OCI-LY3 (cell line): Measurements from ENCODE around the gene LAT.

ENCODE experiments used
- H2AFZ ChIP-seq: fragments of 200-600, 300-600 bp; shearing (Covaris generic); 2 replicates; pipeline ENCODE4 v1.6.0; 2014; ENCODE audit warnings: antibody characterized with exemption, low read depth, low read length
- H3K27ac ChIP-seq: fragments of 200-600, 300-600 bp; sonication (generic); 2 replicates; pipeline ENCODE4 v1.5.1; 2014; ENCODE audit warnings: mild to moderate bottlenecking, low read length, moderate library complexity, mixed read lengths
- H3K27me3 ChIP-seq: fragments of 200-600, 300-600 bp; sonication (generic); 2 replicates; pipeline ENCODE4 v1.6.1; 2014; ENCODE audit warnings: low read depth, low read length, mixed read lengths
- H3K36me3 ChIP-seq: fragments of 200-600, 300-600 bp; sonication (generic); replicated peaks from 2 replicates; pipeline ENCODE3; 2014; ENCODE audit warnings: low read depth, low read length, mixed read lengths
- H3K4me1 ChIP-seq: fragments of 300-600, 200-600 bp; sonication (generic); 2 replicates; pipeline ENCODE4 v1.6.1; 2014; ENCODE audit warnings: low read length, mixed read lengths
- H3K4me2 ChIP-seq: fragments of 200-600, 300-600 bp; sonication (generic); 2 replicates; pipeline ENCODE4 v1.6.1; 2014; ENCODE audit warnings: low read length, mixed read lengths
- H3K4me3 ChIP-seq: fragments of 300-600, 200-600 bp; sonication (generic); 2 replicates; pipeline ENCODE4 v1.5.1; 2014; ENCODE audit warnings: antibody characterized with exemption, mild to moderate bottlenecking, low read length, moderate library complexity
- H3K79me2 ChIP-seq: fragments of 300-600, 200-600 bp; shearing (Covaris generic); 2 replicates; pipeline ENCODE4 v1.6.1; 2014; ENCODE audit warnings: mild to moderate bottlenecking, low read length, mixed read lengths
- H3K9ac ChIP-seq: fragments of 300-600, 200-600 bp; shearing (Covaris generic); 2 replicates; pipeline ENCODE4 v1.6.0; 2014; ENCODE audit warnings: mild to moderate bottlenecking, low read length, moderate library complexity
- H3K9me3 ChIP-seq: fragments of 200-600, 300-600 bp; shearing (Covaris generic); 2 replicates; pipeline ENCODE4 v1.6.1; 2014; ENCODE audit warnings: low read length, mixed read lengths; ENCODE audit not compliant: insufficient read depth
- H4K20me1 ChIP-seq: fragments of 200-600, 300-600 bp; sonication (generic); 2 replicates; pipeline ENCODE4 v1.6.1; 2016; ENCODE audit warnings: low read length, mixed read lengths; ENCODE audit not compliant: insufficient read depth
- CTCF ChIP-seq: fragments of 200-600, 300-600 bp; sonication (generic); IDR thresholded peaks from 2 replicates; pipeline ENCODE4 v1.5.1; 2014; ENCODE audit warnings: antibody characterized with exemption, low read length, low read depth
- EZH2phosphoT487 ChIP-seq: fragments of 200-600 bp; shearing (Covaris generic); IDR thresholded peaks from 2 replicates; pipeline ENCODE4 v1.6.1; 2018; ENCODE audit warnings: antibody characterized with exemption, mixed run types, low read depth

LAT gene

DNA sequence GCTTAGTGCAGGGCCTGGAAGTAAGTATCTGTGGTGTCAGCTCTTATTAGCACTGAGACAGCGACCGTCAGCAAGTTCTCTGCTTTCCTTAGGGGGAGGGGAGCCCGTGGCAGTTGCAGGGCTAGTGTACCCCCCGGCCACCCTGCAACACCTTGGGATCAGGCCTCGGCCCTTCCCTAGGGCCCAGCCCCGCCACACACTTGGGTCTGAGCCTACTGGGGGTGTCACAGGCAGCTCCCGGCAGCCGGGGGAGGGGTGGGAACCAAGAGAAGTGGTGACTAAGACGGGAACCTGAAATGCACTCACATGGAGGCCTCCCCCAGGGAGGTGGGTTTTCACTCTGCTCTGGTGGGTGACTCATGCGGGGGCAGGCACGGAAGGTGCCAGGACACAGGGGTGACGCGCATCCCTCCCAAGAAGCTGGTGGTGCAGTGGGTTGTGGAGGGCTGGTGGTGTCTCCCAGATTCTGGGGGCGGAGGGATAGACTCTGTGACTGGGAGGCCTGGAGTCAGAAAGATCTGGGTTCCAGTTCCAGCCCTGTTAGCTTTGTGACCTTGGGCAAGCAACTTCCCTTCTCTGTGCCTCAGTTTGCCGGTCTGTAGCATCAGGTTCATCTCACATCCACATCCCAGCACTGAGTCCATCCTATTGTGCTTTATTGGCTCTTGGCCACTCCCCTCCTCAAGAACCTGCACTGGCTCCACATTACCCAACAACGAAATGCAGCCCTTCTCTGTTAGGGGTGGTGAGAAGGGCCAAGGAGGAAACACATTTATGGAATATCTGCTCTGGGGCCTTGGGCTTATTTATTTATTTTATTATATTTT lies 44.5 kb downstream of the LAT start:
- Histone ChIP-seq H3K27ac (no peak overlapping the region), H3K9ac (no peak overlapping the region), H3K4me3 (peak overlapping the region; percentile 28), H3K79me2 (no peaks in the 10 kb centered on the region), H3K4me2 (peak overlapping the region; percentile 58), H3K36me3 (no peaks in the 10 kb centered on the region), H3K27me3 (no peaks in the 10 kb centered on the region), H2AFZ (peak overlapping the region; percentile 86; the same call in 1 of the 2 replicates), H3K9me3 (no peaks in the 10 kb centered on the region), H3K4me1 (peaks cover 10% of the 10 kb centered on the region), H4K20me1 (no peaks in the 10 kb centered on the region)
- TF ChIP-seq EZH2phosphoT487: no peak
- TF ChIP-seq CTCF: no peak

DNA sequence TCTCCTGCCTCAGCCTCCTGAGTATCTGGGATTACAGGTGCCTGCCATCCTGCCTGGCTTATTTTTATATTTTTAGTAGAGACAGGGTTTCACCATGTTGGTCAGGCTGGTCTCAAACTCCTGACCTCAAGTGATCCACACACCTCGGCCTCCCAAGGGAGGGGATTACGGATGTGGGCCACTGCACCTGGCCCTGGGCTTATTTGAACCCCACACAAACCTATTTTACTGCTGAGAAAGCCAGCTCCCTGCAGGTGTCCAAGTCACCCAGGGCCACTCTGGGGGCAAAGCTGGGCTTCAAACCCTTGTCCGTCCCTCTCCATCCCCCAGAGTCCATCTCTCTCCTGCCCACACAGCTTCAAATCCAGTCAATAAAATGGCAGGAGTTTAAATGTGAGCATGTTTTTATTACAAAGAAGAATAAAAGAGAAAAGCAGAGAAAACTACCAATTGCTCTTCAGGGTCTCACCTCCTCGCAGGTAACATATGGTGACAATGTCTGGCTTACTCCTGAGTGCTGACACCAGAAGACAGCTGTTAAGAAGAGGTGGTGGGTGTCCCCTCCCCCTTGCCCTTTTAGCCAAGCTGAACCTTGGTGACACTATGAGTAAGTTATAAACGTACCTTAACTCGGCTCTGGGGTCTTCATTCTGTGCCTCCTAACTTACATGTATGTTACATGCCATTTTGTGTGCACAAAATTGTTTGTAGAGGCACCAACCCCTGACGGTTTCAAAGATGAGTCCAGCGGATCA lies 45.4 kb downstream of the LAT start:
- Histone ChIP-seq H3K4me1 (peaks cover 10% of the 10 kb centered on the region), H3K27ac (no peak overlapping the region), H3K9me3 (no peaks in the 10 kb centered on the region), H4K20me1 (no peaks in the 10 kb centered on the region), H2AFZ (no peak overlapping the region), H3K4me2 (no peak overlapping the region), H3K9ac (no peak overlapping the region), H3K4me3 (no peak overlapping the region), H3K27me3 (no peaks in the 10 kb centered on the region), H3K79me2 (no peaks in the 10 kb centered on the region), H3K36me3 (no peaks in the 10 kb centered on the region)
- TF ChIP-seq CTCF: no peak
- no peak for TF ChIP-seq EZH2phosphoT487
